ENCODE data around the gene RPN2. TPM values are rescaled to one million over a fixed set of nuclear protein-coding genes. Genes with fewer than 3 reads are reported as not detected.
A peak's percentile ranks its signal among the peaks of the same experiment; 100 is the strongest.

Gene RPN2
- total and polyA plus RNA-seq, 2 of the 13 experiments (the other 11 are each of a cell fraction or from before 2014, with no cell fraction given): 587 to 1,818 TPM

DNA sequence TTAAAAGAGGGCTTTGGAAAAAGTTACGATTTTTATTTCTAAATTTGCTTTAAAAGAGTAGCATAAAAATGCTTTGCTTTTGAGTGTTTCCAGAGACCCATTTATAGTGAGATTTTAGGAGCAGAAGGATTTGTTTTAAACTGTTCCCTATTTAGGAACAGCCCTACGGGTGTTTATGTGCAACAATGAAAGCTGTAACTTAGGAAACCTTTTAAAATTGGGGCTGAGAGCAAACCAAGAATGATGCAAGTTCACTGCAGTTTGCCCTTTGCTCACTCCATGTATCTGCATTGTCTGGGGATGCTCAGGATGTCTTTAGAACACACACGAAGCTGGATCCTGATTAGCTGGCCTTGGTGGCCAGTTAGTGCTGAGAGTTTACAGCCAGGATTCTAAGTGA is 41.6 kb downstream of the RPN2 start:
- ChIA-PET POLR2A (interaction anchor here (1.0 kb wide), 1 partner anchor 307 kb away, joined by 4 read pairs; the partner anchor contains the start of gene BLCAP), CTCF (ENCODE audit: low intra/inter-chr PET ratio, low total read pairs) (no interaction called here)
- DNase-seq (ENCODE audit: low spot score) (no peak), ATAC-seq (peak; percentile 62), FAIRE-seq (no peak)
- H3K4me3 ChIP-seq (replicated peaks in 1 of 3; ENCODE audit: insufficient read depth in 1 of 3, low read depth in 2 of 3, low read length in 3 of 3): no peak overlapping the region
- no peak overlapping the region for H3K27ac ChIP-seq (ENCODE audit: extremely low read length, insufficient read depth, low read length)
- BruUV-seq (replicated peaks): TSS peak; percentile 4
- in situ Hi-C loops (cut with HindIII; ENCODE audit: extremely low pct_ligation_motif_present, low pct_unique_long_range_greater_than_20kb): no loop called here
- intact Hi-C loops (cut with micrococcal nuclease; ENCODE audit: unreplicated experiment): no loop called here
- peaks cover 55 to 91% of the 10 kb centered on the region in 2 experiments for H3K36me3 ChIP-seq (replicated peaks in 1 of 2; ENCODE audit: control insufficient read depth in 1 of 2, insufficient read depth in 2 of 2, low read length in 2 of 2)
- peaks cover 23% of the 10 kb centered on the region for H3K79me2 ChIP-seq (ENCODE audit: insufficient read depth, low read length)
- no peaks in the 10 kb centered on the region for H3K9me3 ChIP-seq (ENCODE audit: low read length)
- no peaks in the 10 kb centered on the region for H3K27me3 ChIP-seq (ENCODE audit: control insufficient read depth in 1 of 2, insufficient read depth in 2 of 2, low read length in 2 of 2)
- peaks cover 17% of the 10 kb centered on the region for H4K20me1 ChIP-seq (ENCODE audit: insufficient read depth, low read length)
- TF ChIP-seq SOX13 (IDR thresholded peaks at IDR 0.05) (no peak), SOX13 (CRISPR knock-in tag; conservative IDR thresholded peaks at IDR 0.05 in 1 of 2, IDR thresholded peaks at IDR 0.05 in 1 of 2) (peak in 1 of 2 experiments; percentile 31; a peak in 2 of 4 replicates), ZNF607 (CRISPR knock-in tag; IDR thresholded peaks at IDR 0.05; ENCODE audit: borderline replicate concordance) (no peak), RBAK (CRISPR knock-in tag; IDR thresholded peaks at IDR 0.05) (no peak), HNF4A (CRISPR knock-in tag; IDR thresholded peaks at IDR 0.05) (peak; percentile 30), CEBPB (IDR thresholded peaks at IDR 0.05; ENCODE audit: borderline replicate concordance, low read depth, low read length) (peak; percentile 59; the same call in 1 of the 2 replicates), CEBPG (CRISPR knock-in tag; IDR thresholded peaks at IDR 0.05) (peak; percentile 65), CBX5 (CRISPR knock-in tag; IDR thresholded peaks at IDR 0.05; ENCODE audit: borderline replicate concordance) (no peak)
- TF ChIP-seq, protein P1, sequence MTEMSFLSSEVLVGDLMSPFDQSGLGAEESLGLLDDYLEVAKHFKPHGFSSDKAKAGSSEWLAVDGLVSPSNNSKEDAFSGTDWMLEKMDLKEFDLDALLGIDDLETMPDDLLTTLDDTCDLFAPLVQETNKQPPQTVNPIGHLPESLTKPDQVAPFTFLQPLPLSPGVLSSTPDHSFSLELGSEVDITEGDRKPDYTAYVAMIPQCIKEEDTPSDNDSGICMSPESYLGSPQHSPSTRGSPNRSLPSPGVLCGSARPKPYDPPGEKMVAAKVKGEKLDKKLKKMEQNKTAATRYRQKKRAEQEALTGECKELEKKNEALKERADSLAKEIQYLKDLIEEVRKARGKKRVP (CRISPR knock-in tag; IDR thresholded peaks at IDR 0.05): peak in 1 of 2 experiments; percentile 61; a peak in 2 of 4 replicates
- TF ChIP-seq, protein P2, sequence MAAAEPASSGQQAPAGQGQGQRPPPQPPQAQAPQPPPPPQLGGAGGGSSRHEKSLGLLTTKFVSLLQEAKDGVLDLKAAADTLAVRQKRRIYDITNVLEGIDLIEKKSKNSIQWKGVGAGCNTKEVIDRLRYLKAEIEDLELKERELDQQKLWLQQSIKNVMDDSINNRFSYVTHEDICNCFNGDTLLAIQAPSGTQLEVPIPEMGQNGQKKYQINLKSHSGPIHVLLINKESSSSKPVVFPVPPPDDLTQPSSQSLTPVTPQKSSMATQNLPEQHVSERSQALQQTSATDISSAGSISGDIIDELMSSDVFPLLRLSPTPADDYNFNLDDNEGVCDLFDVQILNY (CRISPR knock-in tag; conservative IDR thresholded peaks at IDR 0.05): no peak
- H3K4me1 ChIP-seq (ENCODE audit: insufficient read depth, low read length): peaks cover 10% of the 10 kb centered on the region
- no peak overlapping the region for H3K4me2 ChIP-seq (ENCODE audit: low read depth, low read length)
- no peak overlapping the region for H3K9ac ChIP-seq (ENCODE audit: insufficient read depth, low read depth, low read length)
- 82% methylated on average over 3 of the region's 3 CpGs for WGBS (ENCODE audit: low lambda C conversion rate)
- no peak overlapping the region for H2AFZ ChIP-seq (ENCODE audit: low read length)

Data from HepG2 (cell line).